BLaER1 (cell line): ENCODE measurements around the gene SSBP2.
"Not testable (repeated sequence)": the region's sequence is repeated elsewhere in the genome, so short reads cannot be mapped to it uniquely, and the experiment has no call there.

Experiments
- H3K27ac ChIP-seq: shearing (Covaris generic); formaldehyde crosslinking; 2 replicates; pipeline ENCODE4 v1.8.1; 2022
- H3K27me3 ChIP-seq: shearing (Covaris generic); formaldehyde crosslinking; 2 replicates; pipeline ENCODE4 v1.8.1; 2022
- H3K36me3 ChIP-seq: shearing (Covaris generic); formaldehyde crosslinking; 2 replicates; pipeline ENCODE4 v1.8.1; 2022
- H3K4me1 ChIP-seq: shearing (Covaris generic); formaldehyde crosslinking; 2 replicates; pipeline ENCODE4 v1.8.1; 2022
- H3K4me2 ChIP-seq: shearing (Covaris generic); formaldehyde crosslinking; 2 replicates; pipeline ENCODE4 v1.8.1; 2022
- H3K4me3 ChIP-seq: shearing (Covaris generic); formaldehyde crosslinking; 2 replicates; pipeline ENCODE4 v1.8.1; 2022
- H3K9ac ChIP-seq: shearing (Covaris generic); formaldehyde crosslinking; 2 replicates; pipeline ENCODE4 v1.8.1; 2022
- H3K9me3 ChIP-seq: shearing (Covaris generic); formaldehyde crosslinking; 2 replicates; pipeline ENCODE4 v1.8.1; 2022
- H4K20me1 ChIP-seq: shearing (Covaris generic); formaldehyde crosslinking; 2 replicates; pipeline ENCODE4 v1.8.1; 2022
- Cebpa-rat ChIP-seq: shearing (Covaris generic); IDR thresholded peaks from 2 replicates; pipeline ENCODE4 v1.8.1; 2022

SSBP2 gene

DNA sequence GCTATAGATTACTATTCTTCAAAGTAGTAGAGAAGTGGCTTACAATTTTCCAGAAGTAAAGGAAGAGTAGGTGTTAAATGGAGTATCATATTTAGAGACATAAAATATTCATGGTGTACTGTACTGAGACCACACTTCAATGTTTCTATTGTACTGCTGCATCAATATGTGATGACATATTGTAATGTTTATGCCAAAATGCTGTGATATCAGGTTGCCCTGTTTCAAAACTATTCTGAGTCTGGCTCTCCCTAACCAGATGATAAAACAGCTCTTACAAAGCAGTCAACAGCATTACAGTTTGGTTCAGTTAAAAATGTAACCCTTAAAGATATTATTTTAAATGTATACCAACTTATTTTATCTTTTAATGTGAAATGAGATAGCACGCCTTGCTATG is 326.2 kb downstream of the SSBP2 start:
- H4K20me1 ChIP-seq = no peaks in the 10 kb centered on the region; the same call in 1 of the 2 replicates
- 0 out of 2 replicates have a peak, but pooled peaks cover 3% of the 10 kb centered on the region for H3K4me1 ChIP-seq
- no peak overlapping the region for H3K9ac ChIP-seq
- no peak overlapping the region for H3K4me3 ChIP-seq
- no peak overlapping the region for H3K4me2 ChIP-seq
- H3K27ac ChIP-seq = no peak overlapping the region
- no peaks in the 10 kb centered on the region for H3K27me3 ChIP-seq
- H3K36me3 ChIP-seq = peaks cover 40% of the 10 kb centered on the region
- TF ChIP-seq Cebpa-rat = no peak
- H3K9me3 ChIP-seq = no peaks in the 10 kb centered on the region

GRCh38 chr5:81422671-81423070 is 328.2 kb downstream of the SSBP2 start:
- peaks cover 52% of the 10 kb centered on the region for H3K36me3 ChIP-seq

GRCh38 chr5:81420039-81420667 is 330.7 kb downstream of the SSBP2 start:
- Histone ChIP-seq H3K9ac (no peak overlapping the region), H3K9me3 (no peaks in the 10 kb centered on the region), H3K36me3 (peaks cover 47% of the 10 kb centered on the region), H3K27me3 (no peaks in the 10 kb centered on the region), H4K20me1 (no peaks in the 10 kb centered on the region), H3K27ac (no peak overlapping the region), H3K4me2 (no peak overlapping the region), H3K4me1 (no peaks in the 10 kb centered on the region), H3K4me3 (no peak overlapping the region)
- TF ChIP-seq Cebpa-rat = no peak

More at GRCh38 chr5:81422671-81423070, 328.2 kb downstream of the SSBP2 start:
- Histone ChIP-seq H3K27me3 (no peaks in the 10 kb centered on the region), H3K27ac (no peak overlapping the region), H3K4me1 (0 out of 2 replicates have a peak, but pooled peaks cover 3% of the 10 kb centered on the region), H3K9ac (no peak overlapping the region), H4K20me1 (no peaks in the 10 kb centered on the region), H3K4me3 (no peak overlapping the region), H3K4me2 (no peak overlapping the region), H3K9me3 (no peaks in the 10 kb centered on the region)
- TF ChIP-seq Cebpa-rat = no peak

GRCh38 chr5:81418606-81419005 is 332.3 kb downstream of the SSBP2 start:
- H3K27ac ChIP-seq = no peak overlapping the region
- no peaks in the 10 kb centered on the region for H3K4me1 ChIP-seq
- no peak overlapping the region for H3K4me2 ChIP-seq
- H3K27me3 ChIP-seq = no peaks in the 10 kb centered on the region
- peaks cover 52% of the 10 kb centered on the region for H3K36me3 ChIP-seq
- no peak for TF ChIP-seq Cebpa-rat
- no peak overlapping the region for H3K4me3 ChIP-seq
- H3K9me3 ChIP-seq = no peaks in the 10 kb centered on the region
- no peaks in the 10 kb centered on the region for H4K20me1 ChIP-seq
- H3K9ac ChIP-seq = no peak overlapping the region

GRCh38 chr5:81417052-81417451 is 333.8 kb downstream of the SSBP2 start:
- no peak for TF ChIP-seq Cebpa-rat
- H3K27me3 ChIP-seq = no peaks in the 10 kb centered on the region
- H3K27ac ChIP-seq = no peak overlapping the region
- no peaks in the 10 kb centered on the region for H4K20me1 ChIP-seq
- H3K4me1 ChIP-seq = no peaks in the 10 kb centered on the region
- no peak overlapping the region for H3K4me3 ChIP-seq
- no peak overlapping the region for H3K9ac ChIP-seq
- H3K9me3 ChIP-seq = no peaks in the 10 kb centered on the region
- H3K36me3 ChIP-seq = peaks cover 46% of the 10 kb centered on the region
- H3K4me2 ChIP-seq = no peak overlapping the region

DNA sequence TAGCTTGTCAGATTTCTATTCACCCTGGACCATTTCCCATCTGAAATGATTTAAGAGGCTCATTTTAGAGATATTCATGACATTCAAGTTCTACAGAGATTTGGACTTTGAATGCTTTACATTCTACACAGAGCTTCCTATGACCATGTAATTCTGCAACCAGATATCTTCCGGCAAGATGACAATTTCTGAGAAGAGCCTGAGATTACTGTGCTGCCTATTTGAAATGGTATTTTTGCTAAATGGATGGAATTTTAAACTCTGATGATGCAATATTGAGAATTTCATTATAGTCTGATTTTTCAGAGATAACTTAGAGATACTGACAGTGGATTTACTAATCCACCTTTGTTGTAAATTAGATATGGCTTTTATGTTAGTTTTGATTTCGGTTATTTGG is 341.0 kb downstream of the SSBP2 start:
- Histone ChIP-seq H3K4me2 (no peak overlapping the region), H4K20me1 (no peaks in the 10 kb centered on the region), H3K36me3 (peaks cover 2% of the 10 kb centered on the region), H3K9me3 (no peaks in the 10 kb centered on the region), H3K4me1 (no peaks in the 10 kb centered on the region), H3K4me3 (no peak overlapping the region), H3K27ac (no peak overlapping the region), H3K9ac (no peak overlapping the region), H3K27me3 (no peaks in the 10 kb centered on the region)
- no peak for TF ChIP-seq Cebpa-rat

GRCh38 chr5:81409361-81409760 is 341.5 kb downstream of the SSBP2 start:
- Histone ChIP-seq H3K4me1 (no peaks in the 10 kb centered on the region), H3K27ac (no peak overlapping the region), H3K36me3 (no peaks in the 10 kb centered on the region; the same call in none of the 2 replicates)

DNA sequence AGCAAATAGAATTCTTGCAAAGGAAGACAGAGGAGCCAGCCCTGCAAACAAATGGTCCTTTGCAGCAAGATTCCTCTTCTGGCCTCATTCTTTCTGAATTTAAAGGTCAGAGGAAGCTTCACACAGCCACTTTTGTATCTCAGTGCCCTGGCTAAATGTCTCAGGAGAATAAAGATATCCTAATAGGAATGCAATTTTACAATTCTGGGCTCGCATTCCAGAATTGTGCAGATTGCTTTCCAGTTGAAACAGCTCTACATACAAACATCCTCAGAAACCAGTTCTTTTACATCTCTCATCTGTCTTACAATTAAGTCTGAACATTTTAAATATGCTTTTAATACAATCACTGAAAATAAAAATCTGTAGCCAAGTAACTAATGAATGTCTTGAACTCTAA is 342.4 kb downstream of the SSBP2 start:
- Histone ChIP-seq H3K4me1 (no peaks in the 10 kb centered on the region), H3K9ac (no peak overlapping the region), H3K27me3 (no peaks in the 10 kb centered on the region), H3K4me2 (no peak overlapping the region), H3K27ac (no peak overlapping the region), H3K36me3 (no peaks in the 10 kb centered on the region; the same call in 1 of the 2 replicates), H3K4me3 (no peak overlapping the region), H4K20me1 (no peaks in the 10 kb centered on the region), H3K9me3 (no peaks in the 10 kb centered on the region)
- TF ChIP-seq Cebpa-rat = no peak

More at GRCh38 chr5:81409361-81409760, 341.5 kb downstream of the SSBP2 start:
- TF ChIP-seq Cebpa-rat = no peak
- no peaks in the 10 kb centered on the region for H3K9me3 ChIP-seq
- H4K20me1 ChIP-seq = no peaks in the 10 kb centered on the region
- no peak overlapping the region for H3K9ac ChIP-seq
- no peaks in the 10 kb centered on the region for H3K27me3 ChIP-seq
- no peak overlapping the region for H3K4me3 ChIP-seq
- H3K4me2 ChIP-seq = no peak overlapping the region

DNA sequence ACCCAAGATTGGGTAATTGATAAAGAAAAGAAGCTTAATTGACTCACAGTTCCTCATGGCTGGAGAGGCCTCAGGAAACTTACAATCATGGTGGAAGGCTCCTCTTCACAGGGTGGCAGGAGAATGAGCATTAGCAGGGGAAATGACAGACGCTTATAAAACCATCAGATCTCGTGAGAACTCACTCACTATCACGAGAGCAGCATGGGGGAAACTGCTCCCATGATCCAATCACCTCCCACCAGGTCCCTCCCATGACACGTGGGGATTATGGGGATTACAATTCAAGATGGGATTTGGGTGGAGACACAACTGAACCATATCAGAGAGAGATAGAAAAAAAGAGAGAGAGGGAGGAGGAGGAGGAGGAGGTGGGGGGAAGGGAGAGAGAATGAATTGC is 343.1 kb downstream of the SSBP2 start:
- H3K4me1 ChIP-seq, H3K27ac ChIP-seq, H3K27me3 ChIP-seq, H3K4me2 ChIP-seq, H4K20me1 ChIP-seq, H3K36me3 ChIP-seq, H3K9me3 ChIP-seq, H3K9ac ChIP-seq, H3K4me3 ChIP-seq: not testable (repeated sequence)

GRCh38 chr5:81405126-81405891 is 345.6 kb downstream of the SSBP2 start:
- H4K20me1 ChIP-seq = no peaks in the 10 kb centered on the region
- no peaks in the 10 kb centered on the region for H3K36me3 ChIP-seq
- H3K4me2 ChIP-seq = no peak overlapping the region
- H3K27ac ChIP-seq = no peak overlapping the region
- H3K9me3 ChIP-seq = no peaks in the 10 kb centered on the region
- H3K4me3 ChIP-seq = no peak overlapping the region
- no peak for TF ChIP-seq Cebpa-rat
- no peak overlapping the region for H3K9ac ChIP-seq
- H3K4me1 ChIP-seq = no peaks in the 10 kb centered on the region
- H3K27me3 ChIP-seq = no peaks in the 10 kb centered on the region
